OCI-LY1 (cell line): ENCODE data around the gene PCDHGA3.

Experiments used
- CTCF ChIP-seq: fragments of 200-600 bp; sonication (generic), shearing (Covaris generic); IDR thresholded peaks from 2 replicates; pipeline ENCODE4 v1.5.1; 2017; ENCODE audit warnings: mild to moderate bottlenecking, antibody characterized with exemption, low read length, moderate library complexity, mixed read lengths
- EZH2 ChIP-seq: fragments of 200-600 bp; sonication (generic), shearing (Covaris generic); IDR thresholded peaks from 2 replicates; pipeline ENCODE4 v1.8.0; 2017; ENCODE audit warnings: borderline replicate concordance, mixed run types, mild to moderate bottlenecking, antibody characterized with exemption, low read length, moderate library complexity, mixed read lengths

DNA sequence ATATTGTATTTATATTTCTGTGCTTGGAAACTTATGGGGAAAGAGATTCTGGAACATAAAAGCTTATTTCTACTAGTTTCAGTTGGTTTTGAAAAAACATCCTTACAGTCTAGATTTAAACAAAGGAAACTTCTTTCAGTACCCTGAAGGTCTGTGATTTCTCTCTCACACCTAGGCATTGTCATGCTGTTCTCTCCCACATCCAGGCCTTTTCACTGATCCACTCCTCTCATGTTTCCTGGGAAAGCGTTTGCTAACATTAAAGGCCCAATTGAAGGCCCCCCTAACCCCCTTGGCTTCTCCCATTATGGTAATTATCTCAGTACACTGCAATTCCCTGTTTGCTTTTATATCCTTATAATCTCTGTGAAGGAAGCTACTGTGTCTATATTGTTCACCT is 856 bp upstream of the PCDHGA3 start:
- TF ChIP-seq EZH2 (no peak), CTCF (no peak)
